ENCODE data around the gene DCUN1D2.

DNA sequence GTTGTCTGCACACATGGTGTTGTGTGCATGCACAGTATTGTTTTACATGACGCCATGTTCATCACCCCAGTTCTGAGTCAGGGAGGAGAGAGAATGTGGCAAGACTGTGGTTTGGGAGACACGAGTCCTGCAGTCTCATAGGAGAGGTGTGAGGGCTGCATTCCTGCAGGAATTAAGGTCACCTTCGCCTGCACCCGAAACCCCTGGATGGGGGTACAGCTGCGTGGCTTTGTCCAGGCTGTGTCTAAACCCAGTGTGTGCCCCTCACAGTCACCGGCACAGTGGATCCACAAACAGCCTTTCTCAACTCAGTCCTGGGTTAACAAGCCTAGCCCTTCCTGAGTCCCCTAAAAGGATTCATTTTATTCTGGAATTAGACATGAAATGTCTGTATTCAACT is 42.9 kb downstream of the DCUN1D2 start:
- TF ChIP-seq CTCF (IDR thresholded peaks at IDR 0.05 in 8 of 11, conservative IDR thresholded peaks at IDR 0.05 in 3 of 11) = no peak
- no peak for TF ChIP-seq POLR2AphosphoS5 (IDR thresholded peaks at IDR 0.05)
- TF ChIP-seq POLR2A (IDR thresholded peaks at IDR 0.05) = no peak

Data from spleen (tissue), 7 donors.